B cell (primary cell): ENCODE measurements around the gene SRGAP1. TPM values are rescaled to one million over a fixed set of nuclear protein-coding genes. Genes with fewer than 3 reads are reported as not detected.

Experiments used
- ATAC-seq: fragments of 200-7000 bp; cut with Tn5 transposase; one replicate; pipeline ENCODE4 v1.10.0; 2021; ENCODE audit warnings: low read depth, mild to moderate bottlenecking, moderate number of reproducible peaks, moderate library complexity
- CTCF ChIA-PET: fragments of 350-600 bp; sonication (Branson Sonifier 250); formaldehyde crosslinking; loops from one replicate; lab custom pipeline; 2021; ENCODE audit warnings: antibody characterized with exemption, inconsistent platforms; lab: Charles Lee
- POLR2A ChIA-PET: fragments of 350-600 bp; sonication (Branson Sonifier 250); formaldehyde crosslinking; loops from one replicate; lab custom pipeline; 2021; ENCODE audit warnings: antibody characterized with exemption; lab: Charles Lee
- DNase-seq: peaks from one replicate; pipeline ENCODE4 v3.0.0; 2013
- H2AFZ ChIP-seq: 2 replicates; pipeline ENCODE4 v1.6.1; 2012; ENCODE audit warnings: mild to moderate bottlenecking, low read depth, low read length; ENCODE audit not compliant: insufficient read depth, poor library complexity, severe bottlenecking
- H3K27ac ChIP-seq, 2 donors: 1 replicate in 1 of 2; 2 replicates in 1 of 2; pipeline ENCODE4 v1.5.1; 2012 to 2013; ENCODE audit warnings: low read length in 2 of 2, mild to moderate bottlenecking in 2 of 2, moderate library complexity in 1 of 2
- H3K27me3 ChIP-seq, 4 experiments: fragments of 200-600 bp in 1 of 4; sonication (generic) in 1 of 4; replicated peaks in 1 of 4; 1 replicate in 2 of 4; 2 replicates in 2 of 4; pipeline versions ENCODE4 v1.6.1 to v1.7.0; 2013 to 2016; ENCODE audit warnings: low read length in 3 of 4, mild to moderate bottlenecking in 2 of 4, mixed read lengths in 1 of 4, moderate library complexity in 1 of 4; ENCODE audit not compliant: insufficient read depth in 4 of 4, control insufficient read depth in 3 of 4; ENCODE audit errors: control extremely low read depth in 1 of 4
- H3K36me3 ChIP-seq, 2 experiments: replicated peaks in 1 of 2; 1 replicate in 1 of 2; 2 replicates in 1 of 2; pipeline versions ENCODE4 v1.6.1 to v1.7.1; 2013; ENCODE audit warnings: low read length in 1 of 2; ENCODE audit not compliant: insufficient read depth in 2 of 2, control insufficient read depth in 1 of 2; ENCODE audit errors: control extremely low read depth in 1 of 2, extremely low read depth in 1 of 2
- H3K4me1 ChIP-seq, 2 donors: fragments of 200-600 bp in 1 of 2; sonication (generic) in 1 of 2; 1 replicate in 1 of 2; 2 replicates in 1 of 2; pipeline versions ENCODE4 v1.5.1 to v1.6.1; 2013 to 2017; ENCODE audit warnings: low read length in 2 of 2; ENCODE audit not compliant: control insufficient read depth in 2 of 2, insufficient read depth in 2 of 2
- H3K4me2 ChIP-seq: replicated peaks from 2 replicates; pipeline ENCODE3; 2012; ENCODE audit warnings: mild to moderate bottlenecking, low read depth, low read length; ENCODE audit not compliant: poor library complexity, severe bottlenecking
- H3K4me3 ChIP-seq, 5 experiments: fragments of 200-600 bp in 1 of 5; sonication (generic) in 1 of 5; 1 replicate in 3 of 5; 2 replicates in 2 of 5; pipeline versions ENCODE4 v1.5.1 to v1.7.0; 2011 to 2016; ENCODE audit warnings: low read length in 4 of 5, mild to moderate bottlenecking in 4 of 5, low read depth in 2 of 5, control low read depth in 1 of 5, moderate library complexity in 1 of 5; ENCODE audit not compliant: insufficient read depth in 1 of 5; ENCODE audit errors: control extremely low read depth in 1 of 5, extremely low read depth in 1 of 5
- H3K79me2 ChIP-seq: fragments of 200-600 bp; sonication (generic); one replicate; pipeline ENCODE4 v1.6.0; 2016; ENCODE audit warnings: low read length; ENCODE audit not compliant: control insufficient read depth, insufficient read depth
- H3K9ac ChIP-seq: fragments of 200-600 bp; sonication (generic); 2 replicates; pipeline ENCODE4 v1.6.1; 2017; ENCODE audit warnings: mild to moderate bottlenecking, low read length, moderate library complexity
- H3K9me3 ChIP-seq, 3 donors: one replicate each; pipeline versions ENCODE4 v1.6.1 to v1.7.1; 2013; ENCODE audit warnings: low read length in 2 of 3; ENCODE audit not compliant: control insufficient read depth in 2 of 3, insufficient read depth in 1 of 3; ENCODE audit errors: control extremely low read depth in 1 of 3
- H4K20me1 ChIP-seq: 2 replicates; pipeline ENCODE4 v1.6.0; 2012; ENCODE audit warnings: mild to moderate bottlenecking, low read length; ENCODE audit not compliant: insufficient read depth, control insufficient read depth, poor library complexity, severe bottlenecking
- H3K27ac Mint-ChIP-seq: one replicate; pipeline ENCODE4 v1.8.0; 2021; ENCODE audit warnings: mixed read lengths
- H3K27me3 Mint-ChIP-seq: one replicate; pipeline ENCODE4 v1.8.0; 2021; ENCODE audit warnings: mixed read lengths
- H3K4me1 Mint-ChIP-seq: one replicate; pipeline ENCODE4 v1.8.0; 2021; ENCODE audit warnings: mixed read lengths
- H3K4me3 Mint-ChIP-seq: one replicate; pipeline ENCODE4 v1.8.0; 2021; ENCODE audit warnings: mixed read lengths
- H3K9me3 Mint-ChIP-seq: one replicate; pipeline ENCODE4 v1.8.0; 2022; ENCODE audit warnings: mixed read lengths; ENCODE audit not compliant: insufficient read depth
- CTCF ChIP-seq: fragments of 200-600 bp; IDR thresholded peaks from one replicate; pipeline ENCODE4 v1.8.0; 2022; ENCODE audit warnings: antibody characterized with exemption, mild to moderate bottlenecking
- EZH2 ChIP-seq: IDR thresholded peaks from 2 replicates; pipeline ENCODE4 v1.6.1; 2012; ENCODE audit warnings: borderline replicate concordance, low read depth, mild to moderate bottlenecking, moderate library complexity, low read length; ENCODE audit not compliant: insufficient read depth, poor library complexity, severe bottlenecking
- WGBS: methylation state at CpG from one replicate; pipeline ENCODE4 v1.1.5; 2013; ENCODE audit warnings: missing lambda C conversion rate; ENCODE audit not compliant: insufficient coverage; 5-methylcytosine and 5-hydroxymethylcytosine counted together
- intact Hi-C: fragments of 100-400 bp; cut with micrococcal nuclease; formaldehyde crosslinking; loops from one replicate; pipeline ENCODE4 v1.10.0; 2022
- polyA minus RNA-seq: library from RNA; depleted of rRNA, polyadenylated mRNA; stranded (reverse); fragments of >200 nt; gene quantifications from 2 replicates; pipeline ENCODE4 v1.2.3, GENCODE V29; 2012
- polyA plus RNA-seq: library from polyadenylated mRNA; depleted of rRNA; stranded (reverse); fragments of >200 nt; gene quantifications from 2 replicates; pipeline ENCODE4 v1.2.3, GENCODE V29; 2012
- total RNA-seq, 2 donors: library from RNA; stranded (reverse); fragments of 120-200 nt in 1 of 2; gene quantifications; 1 replicate in 1 of 2; 2 replicates in 1 of 2; pipeline versions ENCODE4 v1.2.3 to v1.2.4, GENCODE V29; 2013 to 2022

The SRGAP1 gene
- total RNA-seq, result 0.22 and 0.24 TPM in 2 replicates
- 0.16 TPM for total RNA-seq (2013)
- polyA plus RNA-seq, result under 0.01 and 0.01 TPM in 2 replicates
- polyA minus RNA-seq, result under 0.01 TPM in 1 of 2 replicates, not detected in the other

GRCh38 chr12:63844391-63845341 lies at the start of gene SRGAP1:
SRGAP1 (plus strand) TSS chr12:63844700; CDS start chr12:63844817, 117 bp downstream.
- TF ChIP-seq CTCF, result no peak
- no peak for TF ChIP-seq EZH2
- 3% methylated on average over 44 of the region's 52 CpGs for WGBS
- Mint-ChIP-seq H3K4me3 (peak within 1 kb of the TSS; percentile 97), H3K27me3 (peaks cover 27% of the 10 kb centered on the region), H3K4me1 (peaks cover 11% of the 10 kb centered on the region), H3K27ac (peak within 1 kb of the TSS; percentile 26), H3K9me3 (no peaks in the 10 kb centered on the region)
- peak within 1 kb of the TSS; percentile 80 for H2AFZ ChIP-seq
- peak within 1 kb of the TSS; percentile 16 to 64 (median 60) for H3K4me3 ChIP-seq
- intact Hi-C loops, result loop anchor here (1.0 to 10.0 kb wide), 4 partner anchors 66 to 608 kb away; partner anchors contain the start of genes KICS2, RXYLT1, TBK1 and XPOT
- no peaks in the 10 kb centered on the region for H3K36me3 ChIP-seq
- peaks cover 8 to 13% of the 10 kb centered on the region in 2 donors for H3K4me1 ChIP-seq
- H3K4me2 ChIP-seq, result peak within 1 kb of the TSS; percentile 89
- no peak within 1 kb of the TSS for H3K27ac ChIP-seq
- peak within 1 kb of the TSS; percentile 69 for H3K9ac ChIP-seq
- H3K79me2 ChIP-seq, result no peaks in the 10 kb centered on the region
- H3K27me3 ChIP-seq, result peaks cover 0 to 17% (median 12%) of the 10 kb centered on the region in 4 experiments
- POLR2A ChIA-PET, result no interaction called here
- H3K9me3 ChIP-seq, result peaks cover 0 to 5% (median 0%) of the 10 kb centered on the region in 3 donors
- CTCF ChIA-PET, result interaction anchor here (0.8 to 2.6 kb wide), 6 partner anchors 8 to 412 kb away, joined by 3 to 16 read pairs (median 4); no protein-coding TSS in a partner anchor
- DNase-seq, result peak; percentile 32
- no peaks in the 10 kb centered on the region for H4K20me1 ChIP-seq
- peak; percentile 2 for ATAC-seq
